ENCODE measurements around the gene PRSS56. TPM values are rescaled to one million over a fixed set of nuclear protein-coding genes. Genes with fewer than 3 reads are reported as not detected.

Gene PRSS56
- total RNA-seq, 1 experiment from 2014 or later, result 0.18 TPM

DNA sequence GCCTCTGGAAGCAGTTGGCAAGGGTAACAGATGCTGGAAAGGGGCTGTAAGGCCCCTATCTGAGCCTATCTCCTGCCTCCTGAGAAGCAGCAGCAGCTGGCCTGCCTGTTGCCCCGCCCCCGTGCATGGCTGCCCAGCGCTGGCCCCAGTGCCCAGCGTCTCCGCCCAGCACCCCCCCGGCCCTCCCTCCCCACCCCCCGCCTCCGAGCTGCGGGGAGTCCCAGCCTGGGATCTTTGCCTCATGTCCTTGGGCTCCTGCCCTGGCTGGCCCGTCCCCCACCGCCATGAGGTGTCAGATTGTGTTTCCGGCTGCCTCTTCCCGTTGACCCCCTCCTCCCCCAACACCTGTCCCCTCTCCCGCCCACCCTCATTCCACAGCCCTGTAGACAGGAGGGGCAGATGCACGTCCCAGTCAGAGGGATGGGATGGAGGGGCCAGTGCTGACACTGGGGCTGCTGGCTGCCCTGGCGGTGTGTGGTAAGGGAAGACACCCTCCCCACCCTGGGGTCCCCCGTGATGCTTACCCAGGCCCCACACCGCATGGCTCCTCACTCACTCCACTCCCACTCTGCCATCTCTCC, 5.7 kb downstream of the PRSS56 start, which contains the start of gene CHRND:
Gene CHRND, plus strand, starts transcription at position 370 of the 581 bp plus-strand sequence. Its CDS starts 56 bp downstream, at position 426.
- H3K4me3 ChIP-seq (ENCODE audit: low read depth in 2 of 2, low read length in 2 of 2), result no peak within 1 kb of the TSS
- no peak within 1 kb of the TSS for H3K27ac ChIP-seq (ENCODE audit: low read length)
- BruUV-seq (replicated peaks), result no TSS peak
- ChIA-PET CTCF (interaction anchor here (0.5 kb wide), 1 partner anchor 772 kb away, joined by 4 read pairs; no protein-coding TSS in a partner anchor), POLR2A (no interaction called here)
- in situ Hi-C loops (cut with HindIII; ENCODE audit: low pct_unique_long_range_greater_than_20kb, low sequenced_read_pairs) (no loop called here), intact Hi-C loops (cut with micrococcal nuclease; ENCODE audit: unreplicated experiment) (loop anchor here (10.0 kb wide), 2 partner anchors 181 to 621 kb away; no protein-coding TSS in a partner anchor)
- ATAC-seq (no peak), DNase-seq (ENCODE audit: low read depth, low spot score) (no peak)
- no peak for TF ChIP-seq TCF7L2 (IDR thresholded peaks at IDR 0.05; ENCODE audit: low read depth, low read length)
- TF ChIP-seq, protein P1, sequence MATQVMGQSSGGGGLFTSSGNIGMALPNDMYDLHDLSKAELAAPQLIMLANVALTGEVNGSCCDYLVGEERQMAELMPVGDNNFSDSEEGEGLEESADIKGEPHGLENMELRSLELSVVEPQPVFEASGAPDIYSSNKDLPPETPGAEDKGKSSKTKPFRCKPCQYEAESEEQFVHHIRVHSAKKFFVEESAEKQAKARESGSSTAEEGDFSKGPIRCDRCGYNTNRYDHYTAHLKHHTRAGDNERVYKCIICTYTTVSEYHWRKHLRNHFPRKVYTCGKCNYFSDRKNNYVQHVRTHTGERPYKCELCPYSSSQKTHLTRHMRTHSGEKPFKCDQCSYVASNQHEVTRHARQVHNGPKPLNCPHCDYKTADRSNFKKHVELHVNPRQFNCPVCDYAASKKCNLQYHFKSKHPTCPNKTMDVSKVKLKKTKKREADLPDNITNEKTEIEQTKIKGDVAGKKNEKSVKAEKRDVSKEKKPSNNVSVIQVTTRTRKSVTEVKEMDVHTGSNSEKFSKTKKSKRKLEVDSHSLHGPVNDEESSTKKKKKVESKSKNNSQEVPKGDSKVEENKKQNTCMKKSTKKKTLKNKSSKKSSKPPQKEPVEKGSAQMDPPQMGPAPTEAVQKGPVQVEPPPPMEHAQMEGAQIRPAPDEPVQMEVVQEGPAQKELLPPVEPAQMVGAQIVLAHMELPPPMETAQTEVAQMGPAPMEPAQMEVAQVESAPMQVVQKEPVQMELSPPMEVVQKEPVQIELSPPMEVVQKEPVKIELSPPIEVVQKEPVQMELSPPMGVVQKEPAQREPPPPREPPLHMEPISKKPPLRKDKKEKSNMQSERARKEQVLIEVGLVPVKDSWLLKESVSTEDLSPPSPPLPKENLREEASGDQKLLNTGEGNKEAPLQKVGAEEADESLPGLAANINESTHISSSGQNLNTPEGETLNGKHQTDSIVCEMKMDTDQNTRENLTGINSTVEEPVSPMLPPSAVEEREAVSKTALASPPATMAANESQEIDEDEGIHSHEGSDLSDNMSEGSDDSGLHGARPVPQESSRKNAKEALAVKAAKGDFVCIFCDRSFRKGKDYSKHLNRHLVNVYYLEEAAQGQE (IDR thresholded peaks at IDR 0.05; ENCODE audit: insufficient read depth in 1 of 2, low read depth in 2 of 2, low read length in 1 of 2), result no peak
- TF ChIP-seq POLR2AphosphoS5 (IDR thresholded peaks at IDR 0.05; ENCODE audit: low read depth, low read length), result no peak
- TF ChIP-seq, protein P2, sequence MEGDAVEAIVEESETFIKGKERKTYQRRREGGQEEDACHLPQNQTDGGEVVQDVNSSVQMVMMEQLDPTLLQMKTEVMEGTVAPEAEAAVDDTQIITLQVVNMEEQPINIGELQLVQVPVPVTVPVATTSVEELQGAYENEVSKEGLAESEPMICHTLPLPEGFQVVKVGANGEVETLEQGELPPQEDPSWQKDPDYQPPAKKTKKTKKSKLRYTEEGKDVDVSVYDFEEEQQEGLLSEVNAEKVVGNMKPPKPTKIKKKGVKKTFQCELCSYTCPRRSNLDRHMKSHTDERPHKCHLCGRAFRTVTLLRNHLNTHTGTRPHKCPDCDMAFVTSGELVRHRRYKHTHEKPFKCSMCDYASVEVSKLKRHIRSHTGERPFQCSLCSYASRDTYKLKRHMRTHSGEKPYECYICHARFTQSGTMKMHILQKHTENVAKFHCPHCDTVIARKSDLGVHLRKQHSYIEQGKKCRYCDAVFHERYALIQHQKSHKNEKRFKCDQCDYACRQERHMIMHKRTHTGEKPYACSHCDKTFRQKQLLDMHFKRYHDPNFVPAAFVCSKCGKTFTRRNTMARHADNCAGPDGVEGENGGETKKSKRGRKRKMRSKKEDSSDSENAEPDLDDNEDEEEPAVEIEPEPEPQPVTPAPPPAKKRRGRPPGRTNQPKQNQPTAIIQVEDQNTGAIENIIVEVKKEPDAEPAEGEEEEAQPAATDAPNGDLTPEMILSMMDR (IDR thresholded peaks at IDR 0.05), result no peak
- no peaks in the 10 kb centered on the region for H3K27me3 ChIP-seq (ENCODE audit: control insufficient read depth, insufficient read depth, low read length)
- H3K4me1 ChIP-seq (ENCODE audit: control insufficient read depth, insufficient read depth, low read length), result peaks cover 6% of the 10 kb centered on the region; the same call in 1 of the 2 replicates
- H3K36me3 ChIP-seq (ENCODE audit: control insufficient read depth, insufficient read depth, low read length), result no peaks in the 10 kb centered on the region
- H3K9me3 ChIP-seq (ENCODE audit: control insufficient read depth, insufficient read depth, low read depth, low read length), result no peaks in the 10 kb centered on the region

DNA sequence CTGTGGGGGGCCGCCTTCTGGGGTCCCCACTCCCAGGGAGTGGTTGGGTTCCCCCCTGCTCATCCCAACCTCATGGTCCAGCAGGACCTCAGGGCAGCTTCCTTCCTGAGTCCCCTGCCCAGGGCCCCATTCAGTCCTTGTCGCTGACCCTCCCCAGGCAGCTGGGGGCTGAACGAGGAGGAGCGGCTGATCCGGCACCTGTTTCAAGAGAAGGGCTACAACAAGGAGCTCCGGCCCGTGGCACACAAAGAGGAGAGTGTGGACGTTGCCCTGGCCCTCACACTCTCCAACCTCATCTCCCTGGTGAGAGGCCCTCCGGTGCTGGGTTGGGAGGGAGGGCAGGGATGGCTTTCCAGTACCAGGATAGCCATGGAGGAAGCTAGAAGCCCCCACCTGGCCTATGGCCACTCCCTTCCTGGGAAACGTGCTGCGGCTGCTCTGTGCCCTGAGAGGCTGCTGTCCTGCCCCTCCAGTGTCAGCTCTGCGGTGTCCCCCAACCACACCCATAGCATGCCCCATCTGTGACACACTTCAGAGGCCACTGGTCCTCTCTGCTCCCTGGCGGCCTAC, 6.3 kb downstream of the PRSS56 start:
- TF ChIP-seq, protein P1 (IDR thresholded peaks at IDR 0.05; ENCODE audit: insufficient read depth in 1 of 2, low read depth in 2 of 2, low read length in 1 of 2), result no peak
- TF ChIP-seq, protein P2 (IDR thresholded peaks at IDR 0.05), result no peak
- TF ChIP-seq SIN3A (IDR thresholded peaks at IDR 0.05; ENCODE audit: borderline replicate concordance, insufficient read depth, low read depth, low read length) (no peak), POLR2AphosphoS5 (IDR thresholded peaks at IDR 0.05; ENCODE audit: low read depth, low read length) (no peak), TCF7L2 (IDR thresholded peaks at IDR 0.05; ENCODE audit: low read depth, low read length) (no peak)
- H3K36me3 ChIP-seq (ENCODE audit: control insufficient read depth, insufficient read depth, low read length), result no peaks in the 10 kb centered on the region
- H3K27ac ChIP-seq (ENCODE audit: low read length), result no peak overlapping the region
- H3K9me3 ChIP-seq (ENCODE audit: control insufficient read depth, insufficient read depth, low read depth, low read length), result no peaks in the 10 kb centered on the region
- H3K4me3 ChIP-seq (ENCODE audit: low read depth in 2 of 2, low read length in 2 of 2), result no peak overlapping the region
- POLR2A ChIA-PET, result interaction anchor here (0.6 kb wide), 1 partner anchor 12 kb away, joined by 20 read pairs; no protein-coding TSS in a partner anchor
- CTCF ChIA-PET, result interaction anchor here (0.5 kb wide), 1 partner anchor 773 kb away, joined by 4 read pairs; no protein-coding TSS in a partner anchor
- no peak for ATAC-seq
- no TSS peak for BruUV-seq (replicated peaks)
- H3K4me1 ChIP-seq (ENCODE audit: control insufficient read depth, insufficient read depth, low read length), result peaks cover 6% of the 10 kb centered on the region; the same call in 1 of the 2 replicates
- H3K27me3 ChIP-seq (ENCODE audit: control insufficient read depth, insufficient read depth, low read length), result no peaks in the 10 kb centered on the region
- in situ Hi-C loops (cut with HindIII; ENCODE audit: low pct_unique_long_range_greater_than_20kb, low sequenced_read_pairs), result no loop called here
- intact Hi-C loops (cut with micrococcal nuclease; ENCODE audit: unreplicated experiment), result loop anchor here (10.0 kb wide), 2 partner anchors 182 to 622 kb away; no protein-coding TSS in a partner anchor
- DNase-seq (ENCODE audit: low read depth, low spot score), result no peak
